CD4-positive, alpha-beta T cell treated with Interleukin-15 for 1 hour (primary cell): ENCODE results near the gene MEX3D.
"Not testable (repeated sequence)": the region's sequence is repeated elsewhere in the genome, so short reads cannot be mapped to it uniquely, and the experiment has no call there.

Experiments
- DNase-seq: peaks from one replicate; pipeline ENCODE4 v3.0.0-alpha.2; 2020

Gene MEX3D

GRCh38 chr19:1533510-1534150 lies 34.5 kb downstream of the MEX3D start:
- DNase-seq = no peak

GRCh38 chr19:1532003-1532402 lies 36.1 kb downstream of the MEX3D start:
- no peak for DNase-seq

GRCh38 chr19:1531587-1531986 lies 36.5 kb downstream of the MEX3D start:
- DNase-seq = no peak

- not testable (repeated sequence) for DNase-seq
Observed at GRCh38 chr19:1530856-1531255, 37.3 kb downstream of the MEX3D start.

GRCh38 chr19:1529430-1529816 lies 38.7 kb downstream of the MEX3D start:
- no peak for DNase-seq

GRCh38 chr19:1528596-1529429 lies 39.3 kb downstream of the MEX3D start:
- no peak for DNase-seq

GRCh38 chr19:1527650-1528309 lies 40.3 kb downstream of the MEX3D start:
- DNase-seq = no peak

GRCh38 chr19:1526979-1527649 lies 41.0 kb downstream of the MEX3D start:
- no peak for DNase-seq

- no peak for DNase-seq
Observed at GRCh38 chr19:1526066-1526778, 41.9 kb downstream of the MEX3D start.

GRCh38 chr19:1525343-1525742 lies 42.8 kb downstream of the MEX3D start:
- DNase-seq = no peak

GRCh38 chr19:1524972-1525325 lies 43.2 kb downstream of the MEX3D start:
- DNase-seq = no peak

GRCh38 chr19:1524287-1524971 lies 43.7 kb downstream of the MEX3D start:
- no peak for DNase-seq

GRCh38 chr19:1523412-1524286 lies 44.5 kb downstream of the MEX3D start, which contains the start of gene PLK5:
TSS of gene PLK5 (plus strand) at chr19:1524077. CDS start at chr19:1526997, 2,920 bp downstream.
- no peak for DNase-seq

- DNase-seq = no peak
Observed at GRCh38 chr19:1522838-1523237, 45.3 kb downstream of the MEX3D start.

- no peak for DNase-seq
Observed at GRCh38 chr19:1522061-1522460, 46.1 kb downstream of the MEX3D start.

GRCh38 chr19:1521636-1522035 lies 46.5 kb downstream of the MEX3D start:
- no peak for DNase-seq

- no peak for DNase-seq
Observed at GRCh38 chr19:1520203-1520780, 47.8 kb downstream of the MEX3D start.

GRCh38 chr19:1519802-1520201 lies 48.3 kb downstream of the MEX3D start:
- not testable (repeated sequence) for DNase-seq

- DNase-seq = no peak
Observed at GRCh38 chr19:1518471-1518870, 49.7 kb downstream of the MEX3D start.

GRCh38 chr19:1516395-1516753 lies 51.8 kb downstream of the MEX3D start:
- no peak for DNase-seq
